Fibroblast of skin of back (primary cell): ENCODE data around the gene AATK.

ENCODE experiments used
- DNase-seq: peaks from one replicate; pipeline ENCODE4 v3.0.0-alpha.2; 2013

The AATK gene

GRCh38 chr17:81142301-81143199, 23.5 kb downstream of the AATK start:
- peak; percentile 69 for DNase-seq

DNA sequence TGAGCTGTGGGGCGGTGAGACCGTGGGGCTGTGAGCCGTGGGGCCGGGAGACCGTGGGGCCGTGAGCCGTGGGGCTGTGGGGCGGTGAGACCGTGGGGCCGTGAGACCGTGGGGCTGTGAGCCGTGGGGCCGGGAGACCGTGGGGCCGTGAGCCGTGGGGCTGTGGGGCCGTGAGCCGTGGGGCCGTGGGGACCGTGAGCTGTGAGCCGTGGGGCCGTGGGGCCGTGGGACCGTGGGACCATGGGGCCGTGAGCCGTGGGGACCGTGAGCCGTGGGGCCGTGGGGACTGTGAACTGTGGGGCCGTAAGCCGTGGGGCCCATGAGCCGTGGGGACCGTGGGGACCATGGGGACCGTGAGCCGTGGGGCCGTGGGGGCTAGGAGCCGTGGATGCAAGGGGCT, 25.3 kb downstream of the AATK start:
- DNase-seq = no peak

GRCh38 chr17:81140018-81140417, 26.0 kb downstream of the AATK start:
- no peak for DNase-seq

- DNase-seq = no peak
These were observed 26.6 kb downstream of the AATK start for GRCh38 chr17:81139428-81139827.

- DNase-seq = no peak
These were observed 27.5 kb downstream of the AATK start for GRCh38 chr17:81138500-81138899.

GRCh38 chr17:81138083-81138482, 27.9 kb downstream of the AATK start:
- DNase-seq = no peak

DNA sequence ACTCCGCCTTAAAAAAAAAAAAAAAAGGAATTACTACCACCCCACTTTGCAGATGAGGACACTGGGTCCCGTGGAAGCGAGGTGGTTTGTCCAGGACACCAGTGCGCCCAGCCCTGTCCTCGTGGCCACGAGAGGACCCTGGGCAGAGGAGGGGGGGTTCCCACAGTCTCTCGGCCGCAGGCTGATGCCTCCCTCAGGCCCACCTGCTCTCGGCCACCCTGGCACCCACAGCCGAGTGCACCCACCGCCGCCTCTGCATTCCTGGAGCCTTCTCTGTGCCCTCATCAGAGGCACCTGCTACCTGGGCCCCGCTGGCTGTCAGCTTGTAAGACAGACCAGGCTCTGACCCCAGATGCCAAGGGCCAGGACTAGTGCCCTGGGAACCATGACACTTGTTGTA, 28.8 kb downstream of the AATK start:
- DNase-seq = no peak

- DNase-seq = no peak
These were observed 29.7 kb downstream of the AATK start for GRCh38 chr17:81136366-81136765.

GRCh38 chr17:81135505-81136278, 30.3 kb downstream of the AATK start:
- no peak for DNase-seq

GRCh38 chr17:81134064-81134781, 31.8 kb downstream of the AATK start:
- DNase-seq = no peak

DNA sequence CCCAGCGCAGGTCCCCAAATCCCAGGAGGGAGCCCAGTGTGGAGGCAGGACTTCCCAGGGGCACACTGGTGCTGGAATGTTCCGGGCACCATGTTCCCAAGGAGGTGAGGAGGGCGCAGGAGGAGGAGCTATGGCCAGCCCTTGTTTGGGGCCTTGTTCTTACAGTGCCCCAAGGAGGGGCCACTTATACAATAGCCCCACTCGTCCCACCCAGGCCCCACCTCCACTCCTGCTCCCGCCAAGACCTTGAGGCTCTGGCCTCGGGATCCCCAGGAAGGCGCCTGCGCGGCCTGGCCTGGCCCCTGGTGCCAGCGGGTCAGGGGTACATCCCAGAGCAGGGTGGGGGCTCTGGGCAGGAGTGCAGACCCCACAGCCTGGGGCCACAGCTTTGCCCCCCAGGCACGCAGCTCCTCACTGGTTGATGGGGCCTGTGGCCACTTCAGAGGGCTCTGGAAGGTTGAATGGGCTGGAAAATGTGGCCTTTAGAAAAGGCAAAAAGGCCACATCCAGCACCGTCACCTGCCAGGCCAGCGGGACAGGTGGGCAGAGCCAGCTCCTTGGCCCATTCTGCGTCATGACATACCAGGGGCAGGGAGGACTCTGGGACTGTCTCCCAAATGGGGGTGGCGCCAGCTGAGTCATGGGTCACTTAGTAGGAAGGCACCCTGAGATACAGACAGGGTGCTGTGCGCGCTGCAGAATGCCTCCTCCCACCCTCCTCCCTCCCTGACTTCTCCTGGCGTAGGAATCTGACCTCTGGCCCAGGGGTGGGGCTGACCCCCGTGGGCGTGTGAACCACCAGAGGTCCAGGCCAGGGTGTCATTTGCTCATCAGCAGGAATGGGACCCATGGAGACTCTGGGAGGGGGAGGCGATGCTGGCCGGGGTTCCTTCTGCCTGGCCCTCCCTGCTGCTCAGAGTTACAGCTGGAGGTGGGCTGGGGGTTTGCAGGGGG, 33.0 kb downstream of the AATK start:
- no peak for DNase-seq

GRCh38 chr17:81132197-81132540, 33.9 kb downstream of the AATK start:
- DNase-seq = no peak

DNA sequence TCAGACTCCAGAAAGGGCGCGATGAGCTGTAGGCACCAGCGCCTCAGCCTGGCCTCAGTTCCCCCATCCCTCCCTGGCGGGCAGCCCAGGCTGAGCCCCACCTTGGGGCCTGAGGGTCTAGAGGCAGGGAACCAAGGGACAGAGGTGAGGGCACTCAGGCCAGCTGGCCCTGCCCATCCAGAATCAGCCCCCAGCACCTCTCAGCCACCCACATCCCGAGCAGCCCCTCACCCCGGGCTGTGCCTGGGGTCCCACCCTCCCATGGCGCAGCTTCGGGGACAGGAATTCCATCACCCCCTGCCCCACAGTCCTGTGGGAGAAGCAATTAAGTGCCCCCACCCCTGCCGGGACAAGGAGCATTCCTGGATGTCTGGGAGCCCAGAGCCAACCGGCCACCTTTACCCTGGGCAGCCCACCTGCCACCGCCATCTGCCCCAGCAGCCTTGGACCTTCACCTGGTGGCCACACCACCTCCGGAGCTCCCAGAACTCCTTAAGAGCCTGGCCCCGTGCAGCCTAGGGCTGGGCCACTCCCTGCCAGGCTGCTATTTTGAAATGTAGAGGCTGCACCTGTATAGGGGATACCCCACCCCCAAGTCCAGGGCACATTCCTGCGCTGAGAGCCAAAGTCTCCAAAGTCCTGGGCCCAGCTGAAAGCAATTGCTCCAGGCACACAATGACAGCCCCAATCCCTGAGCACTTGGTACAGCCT, 34.4 kb downstream of the AATK start:
- no peak for DNase-seq

DNA sequence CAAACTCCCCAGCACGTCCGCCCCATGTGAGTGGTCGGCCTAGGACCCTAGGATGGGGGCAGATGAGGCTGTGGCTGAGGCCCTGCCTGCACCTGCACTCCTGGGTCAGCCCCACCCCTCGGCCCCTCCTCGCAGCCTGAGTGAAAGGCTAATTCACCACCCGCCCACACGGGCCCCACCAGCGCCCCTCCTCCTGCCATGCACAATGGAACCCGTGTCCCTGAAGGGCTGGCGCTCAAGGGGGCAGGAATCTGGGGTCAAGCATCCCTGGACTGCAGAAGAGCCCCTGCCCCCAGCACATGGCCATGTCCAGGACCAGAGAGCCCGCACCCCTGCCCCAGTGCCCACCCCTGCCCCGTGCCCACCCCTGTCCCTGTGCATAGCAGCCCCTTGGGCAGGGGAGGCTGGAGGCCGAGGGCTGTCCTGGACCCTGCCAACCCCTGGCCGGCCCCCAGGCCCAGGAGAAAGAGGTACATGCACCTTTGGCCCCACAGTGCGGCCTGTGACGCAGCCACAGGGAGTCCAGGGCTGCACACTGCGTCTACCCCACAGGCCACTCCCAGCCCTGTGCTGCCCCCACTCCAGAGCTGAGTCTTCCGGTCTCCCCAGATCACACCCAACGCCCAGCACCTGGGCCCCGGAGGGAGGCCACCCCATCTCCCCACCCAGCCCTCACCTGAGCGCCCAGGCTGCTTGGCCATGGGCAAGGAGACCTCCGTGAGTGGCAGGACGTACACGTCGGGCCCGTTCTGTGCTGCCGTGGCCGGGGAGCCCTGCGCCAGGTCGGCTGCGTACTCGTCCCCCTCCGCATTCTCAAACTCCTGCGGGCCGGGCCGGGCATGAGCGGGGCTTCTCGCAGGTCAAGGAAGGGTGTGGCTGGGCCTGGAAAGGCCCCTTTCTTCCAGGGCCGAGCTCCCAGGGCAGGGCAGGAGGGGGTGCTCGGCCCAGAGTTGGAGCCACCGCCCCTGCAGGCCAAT, 35.3 kb downstream of the AATK start:
- no peak for DNase-seq

DNA sequence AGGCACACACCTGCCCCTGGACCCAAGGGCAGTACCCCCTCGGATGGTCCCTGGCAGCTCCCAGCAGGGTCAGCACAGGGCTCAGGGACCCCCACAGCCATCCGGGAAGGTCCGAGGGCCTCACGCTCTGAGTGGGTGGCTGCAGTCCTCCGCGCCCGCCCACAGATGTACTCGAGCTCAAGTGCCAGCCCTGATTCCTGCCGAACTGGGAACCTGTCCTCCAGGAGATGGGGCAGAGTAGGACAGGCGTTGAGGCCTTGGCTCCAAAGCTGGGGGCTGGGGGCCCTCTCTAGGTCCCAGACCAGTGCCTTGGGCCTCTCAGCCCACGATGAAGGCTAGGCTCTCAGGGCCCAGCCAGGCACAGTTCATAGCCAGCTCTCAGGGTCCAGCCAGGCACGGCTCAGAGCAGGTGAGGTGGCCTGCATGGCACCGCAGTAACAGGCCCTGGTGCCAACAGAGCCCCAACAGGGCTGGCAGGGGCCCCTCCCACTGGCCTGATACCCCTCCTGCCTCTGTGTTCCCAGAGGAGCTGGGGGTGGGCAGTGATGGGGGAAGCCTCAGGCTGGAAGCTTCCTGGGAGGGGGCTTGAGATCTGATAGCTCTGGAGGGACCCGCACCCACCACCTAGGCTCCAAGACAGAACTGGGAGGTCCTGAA, 36.2 kb downstream of the AATK start:
- no peak for DNase-seq

- DNase-seq = no peak
These were observed 36.7 kb downstream of the AATK start for GRCh38 chr17:81129289-81129688.

- no peak for DNase-seq
These were observed 37.2 kb downstream of the AATK start for GRCh38 chr17:81128774-81129173.

- DNase-seq = no peak
These were observed 37.7 kb downstream of the AATK start for GRCh38 chr17:81128338-81128737.

GRCh38 chr17:81127526-81128177, 38.4 kb downstream of the AATK start:
- DNase-seq = no peak
